Astrocyte of the hippocampus (primary cell): Measurements from ENCODE around the gene DNAJB8.

Experiments
- DNase-seq: peaks from one replicate; pipeline ENCODE4 v3.0.0; 2011; ENCODE audit warnings: low read depth, low spot score

Gene DNAJB8

DNA sequence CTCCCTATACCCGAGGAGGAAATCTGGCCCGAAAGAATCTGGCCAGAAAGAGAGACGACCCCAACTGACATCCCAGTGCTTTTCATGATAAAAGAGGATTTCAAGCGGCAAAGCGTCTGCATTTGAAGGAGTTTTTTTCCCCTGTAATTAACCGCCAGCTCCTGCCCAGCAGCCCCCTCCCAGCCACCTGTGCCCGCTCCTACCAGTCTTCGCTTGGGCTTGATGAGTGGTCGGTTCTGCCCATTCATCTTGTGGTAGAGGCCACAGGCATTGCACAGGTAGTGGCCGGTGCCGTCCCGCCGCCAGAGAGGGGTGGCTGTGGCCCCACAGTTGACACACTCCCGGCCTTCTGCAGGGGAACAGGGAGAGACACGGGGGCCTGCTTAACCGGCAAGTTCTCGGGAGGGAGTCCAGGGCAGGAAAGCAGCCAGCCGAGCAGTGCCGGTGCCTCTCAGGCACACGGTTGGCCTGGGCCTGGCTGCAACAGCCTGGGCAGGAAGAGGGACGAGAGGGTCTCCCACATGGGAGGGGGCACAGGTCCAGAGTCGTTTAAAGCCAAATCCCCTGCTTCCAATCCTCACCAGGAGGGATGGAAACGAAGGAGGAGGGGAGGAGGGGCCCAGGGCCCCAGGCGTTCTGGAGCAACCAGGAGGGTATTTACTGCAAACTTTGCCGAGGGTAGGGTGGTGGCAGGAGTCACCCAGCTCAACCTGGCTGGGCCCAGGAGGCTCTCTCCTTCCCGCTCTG lies 17.1 kb upstream of the DNAJB8 start:
- peak; percentile 39 for DNase-seq

- peak; percentile 46 for DNase-seq
Observed at GRCh38 chr3:128482666-128483656, 16.3 kb upstream of the DNAJB8 start.

DNA sequence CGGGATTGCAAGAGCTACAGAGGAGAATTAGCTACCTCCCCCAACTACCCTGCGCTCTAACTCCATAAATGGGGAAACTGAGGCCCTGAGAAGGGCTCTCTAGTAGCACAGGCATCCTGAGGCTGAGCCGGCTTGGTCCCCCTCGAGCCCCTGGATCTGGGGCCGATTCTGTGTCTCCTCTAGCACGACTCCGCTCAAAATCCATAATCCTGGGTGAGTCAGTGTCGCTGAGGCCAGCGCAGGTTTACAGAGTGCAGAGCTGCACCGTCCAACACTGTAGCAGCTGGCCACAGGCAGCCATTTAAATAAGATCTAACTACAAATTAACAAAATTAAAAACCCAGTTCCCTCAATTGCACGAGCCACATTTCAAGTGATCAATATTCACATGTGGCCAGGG lies 15.5 kb upstream of the DNAJB8 start:
- peak; percentile 40 for DNase-seq

- DNase-seq = no peak
Observed at GRCh38 chr3:128481438-128481942, 14.8 kb upstream of the DNAJB8 start.

- DNase-seq = no peak
Observed at GRCh38 chr3:128480717-128481437, 14.2 kb upstream of the DNAJB8 start.

DNA sequence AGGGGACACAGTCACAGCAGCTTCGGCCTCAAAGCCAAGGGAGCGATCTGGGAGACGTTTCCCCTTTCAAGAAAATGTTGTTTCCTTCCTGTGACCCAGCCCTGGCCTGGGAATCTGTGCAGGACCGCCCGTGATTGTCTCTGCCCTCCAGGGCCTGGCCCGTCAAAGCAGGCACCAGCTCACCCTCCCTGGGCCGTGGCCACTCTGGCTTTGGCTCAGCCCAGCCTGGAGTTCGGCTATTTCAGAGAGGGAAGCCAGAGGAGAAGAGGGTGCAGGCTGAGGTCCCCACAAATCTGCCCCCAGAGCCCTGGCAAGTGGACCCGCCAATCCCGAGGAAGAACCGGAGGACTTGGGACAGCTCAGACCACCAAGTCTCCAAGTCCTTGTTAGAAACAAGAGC lies 13.6 kb upstream of the DNAJB8 start:
- DNase-seq = no peak

GRCh38 chr3:128479558-128480086 lies 12.9 kb upstream of the DNAJB8 start:
- no peak for DNase-seq

GRCh38 chr3:128478576-128479506 lies 12.2 kb upstream of the DNAJB8 start:
- no peak for DNase-seq

DNA sequence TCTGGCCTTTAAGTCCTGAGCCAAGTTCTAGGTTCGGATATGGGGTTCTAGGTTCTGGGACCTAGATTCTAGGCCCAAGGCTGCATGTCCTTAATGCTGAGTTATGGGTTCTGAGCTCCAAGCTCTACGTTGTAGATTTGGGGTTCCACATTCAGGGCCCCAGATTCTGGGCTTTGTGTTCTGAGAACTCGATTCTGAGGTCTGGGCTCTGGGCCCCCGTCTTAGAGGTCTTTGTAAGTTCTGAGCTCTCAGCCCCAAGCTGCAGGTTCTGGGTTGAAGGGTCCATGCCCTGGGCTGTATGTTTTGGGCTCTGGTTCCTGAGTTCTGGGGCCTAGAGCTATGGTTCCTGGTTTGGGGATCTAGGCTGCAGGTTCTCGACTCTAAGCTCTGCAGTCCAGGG lies 10.0 kb upstream of the DNAJB8 start:
- DNase-seq = no peak

DNA sequence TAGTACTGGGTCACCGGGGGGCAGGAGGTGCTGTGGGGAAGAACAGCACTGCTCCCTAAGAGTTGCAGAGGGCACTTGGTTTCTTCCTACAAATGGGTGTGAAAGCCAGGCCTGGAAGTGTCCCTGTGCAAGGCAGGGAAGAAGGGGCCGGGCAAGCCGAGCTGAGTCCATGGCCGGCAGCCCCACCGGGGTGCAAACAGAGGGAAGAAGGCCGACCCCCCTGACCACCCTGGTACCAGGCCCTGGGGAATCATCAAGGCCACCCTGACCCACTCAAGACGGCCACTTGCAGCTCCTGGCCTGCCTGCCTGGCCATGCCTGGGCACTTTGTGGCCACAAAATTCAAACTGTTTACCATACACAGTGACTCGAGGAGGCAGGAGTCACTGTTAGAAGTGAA lies 8.7 kb upstream of the DNAJB8 start:
- DNase-seq = no peak

- DNase-seq = no peak
Observed at GRCh38 chr3:128473737-128474136, 7.0 kb upstream of the DNAJB8 start.

DNA sequence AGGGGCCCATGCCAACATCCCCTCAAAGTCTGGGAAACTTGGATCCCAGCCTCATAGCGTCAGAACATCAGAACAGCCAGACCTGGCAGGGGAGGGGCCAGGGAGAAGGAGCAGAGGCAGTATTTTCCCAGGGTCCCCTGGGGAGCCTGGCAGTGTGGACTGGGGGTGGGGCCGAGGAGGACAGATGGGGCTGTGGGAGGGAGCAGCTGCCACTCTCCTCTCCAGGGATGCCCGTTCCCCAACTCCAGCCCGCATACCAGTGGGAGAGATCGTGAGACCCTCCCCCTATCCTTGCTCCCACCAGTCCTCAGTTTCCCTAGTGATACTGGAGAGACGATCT lies 6.5 kb upstream of the DNAJB8 start:
- no peak for DNase-seq

DNA sequence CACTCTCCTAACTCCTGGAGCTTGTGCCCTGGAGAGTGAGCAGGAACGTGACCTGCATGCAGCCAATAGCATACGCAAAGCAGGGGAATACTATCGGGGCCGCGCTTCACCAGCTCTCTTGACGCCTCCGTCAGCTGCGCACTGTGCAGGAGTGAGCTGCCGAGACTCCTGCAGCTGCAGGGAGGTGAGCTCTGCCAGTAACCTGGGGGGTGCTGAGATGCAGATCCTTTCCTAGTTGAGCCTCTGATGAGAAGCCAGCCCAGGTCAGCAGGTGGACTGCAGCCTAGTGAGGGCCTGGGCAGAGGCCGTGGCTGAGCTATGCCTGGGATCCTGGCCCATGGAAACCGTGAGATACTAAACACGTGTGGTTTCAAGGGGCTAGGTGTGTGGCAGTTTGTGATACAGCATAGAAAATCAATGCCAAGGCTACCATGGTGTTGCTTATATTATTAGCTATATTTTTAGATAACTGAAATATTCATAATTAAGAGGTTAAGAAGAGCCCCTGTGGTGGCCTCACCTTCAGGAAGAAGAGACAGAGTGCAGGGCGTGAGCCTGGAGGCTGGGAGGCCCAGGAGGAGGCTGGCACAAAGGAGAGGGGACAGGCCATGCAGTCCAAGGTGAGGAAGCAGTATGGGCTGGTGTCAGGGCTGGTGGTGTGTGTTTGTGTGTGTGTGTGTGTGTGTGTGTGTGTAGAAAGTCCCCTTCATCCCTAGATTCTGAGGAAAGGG lies 5.9 kb upstream of the DNAJB8 start:
- no peak for DNase-seq

DNA sequence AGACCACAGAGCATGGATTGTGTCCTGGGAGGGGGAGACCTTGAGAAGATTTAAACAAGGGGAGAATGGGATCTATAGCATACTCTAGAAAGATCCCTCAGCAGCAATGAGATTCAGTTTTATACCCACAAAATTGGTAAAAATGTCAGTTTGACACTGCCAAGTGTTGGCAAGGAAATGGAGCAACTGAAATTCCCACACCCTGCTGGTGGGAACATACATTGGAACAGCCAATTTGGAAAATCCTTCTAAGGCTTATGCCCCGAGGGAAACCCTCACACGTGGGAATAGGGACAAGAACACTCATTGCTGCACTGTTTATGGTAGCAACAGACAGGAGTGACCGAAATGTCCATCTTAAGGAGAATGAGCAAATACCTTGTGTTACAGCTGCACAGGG lies 5.0 kb upstream of the DNAJB8 start:
- DNase-seq = no peak

GRCh38 chr3:128471110-128471509 lies 4.4 kb upstream of the DNAJB8 start:
- DNase-seq = no peak

- DNase-seq = no peak
Observed at GRCh38 chr3:128470134-128470899, 3.6 kb upstream of the DNAJB8 start.

DNA sequence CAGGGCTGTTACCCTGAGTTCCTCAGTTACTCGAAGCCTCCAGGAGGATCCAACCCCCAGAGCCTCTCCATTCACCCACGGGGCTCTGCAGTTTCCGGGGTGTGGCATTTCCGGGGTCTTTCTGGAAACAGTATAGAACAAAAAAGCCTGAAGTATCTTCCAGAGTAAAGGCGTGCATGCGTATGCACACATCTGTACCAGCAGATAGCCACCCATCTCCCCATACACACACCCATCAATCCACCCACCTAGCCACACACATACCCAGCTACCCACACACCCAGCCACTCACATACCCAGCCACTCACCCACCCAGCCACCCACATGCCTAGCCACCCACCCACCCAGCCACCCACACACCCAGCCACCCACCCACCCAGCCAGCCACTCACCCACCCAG lies 2.9 kb upstream of the DNAJB8 start:
- DNase-seq = no peak

DNA sequence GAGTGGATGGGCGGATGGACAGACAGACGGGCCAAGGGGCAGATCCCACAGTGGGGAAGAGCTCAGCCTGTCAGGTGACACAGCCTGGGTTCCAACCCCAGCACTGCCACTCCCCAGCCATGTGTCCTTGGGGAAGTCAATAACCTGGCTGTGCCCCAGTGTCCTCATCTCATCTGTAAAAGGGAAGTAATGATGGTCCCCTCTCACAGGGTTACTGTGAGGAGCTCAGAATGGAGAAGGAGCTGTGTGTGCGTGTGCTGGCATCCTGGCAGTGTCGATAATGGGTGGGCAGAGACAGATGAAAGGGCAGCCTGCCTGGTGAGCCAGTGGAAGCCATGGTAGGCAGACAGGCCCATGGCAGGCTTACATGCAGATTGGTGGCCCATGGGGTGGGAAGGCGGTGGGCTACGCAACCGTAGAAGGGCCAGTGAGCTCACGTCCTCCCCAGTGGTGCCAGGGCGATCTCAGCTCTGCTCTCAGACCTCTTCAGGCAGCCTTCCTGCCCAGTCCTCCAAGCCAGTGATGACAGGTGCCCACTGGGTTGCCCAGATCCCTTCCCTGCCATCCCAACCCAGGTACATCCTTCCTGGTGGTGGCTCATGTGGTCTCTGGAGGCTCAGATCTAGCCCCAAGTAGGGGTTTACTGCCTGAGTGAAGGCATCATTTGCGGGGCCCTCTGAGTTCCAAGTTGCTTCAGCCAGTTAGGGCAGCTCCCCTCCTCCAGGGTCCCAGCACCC lies 2.3 kb upstream of the DNAJB8 start:
- DNase-seq = no peak
